H1 (cell line): Measurements from ENCODE around the gene C1orf174. TPM values are rescaled to one million over a fixed set of nuclear protein-coding genes. Genes with fewer than 3 reads are reported as not detected.

Experiments
- CTCF ChIA-PET: fragments of 300-600 bp; sonication (Branson Sonifier 250); formaldehyde crosslinking; loops from one replicate; lab custom pipeline; 2021; ENCODE audit not compliant: partially characterized antibody; lab: Charles Lee
- POLR2A ChIA-PET: fragments of 300-600 bp; sonication (Branson Sonifier 250); formaldehyde crosslinking; loops from one replicate; lab custom pipeline; 2021; ENCODE audit warnings: inconsistent platforms; ENCODE audit not compliant: partially characterized antibody; lab: Charles Lee
- DNase-seq, 2 experiments: peaks; one replicate each; pipeline versions ENCODE4 v3.0.0 to v3.0.0-alpha.2; 2010 to 2022; ENCODE audit warnings: low spot score in 2 of 2, low read depth in 1 of 2, mixed read lengths in 1 of 2
- FAIRE-seq: peaks from 2 replicates; lab custom pipeline; 2011; peaks lifted over from hg19 to GRCh38; lab: Jason Lieb, UNC
- H2AFZ ChIP-seq: 2 replicates; pipeline ENCODE4 v1.8.1; 2012; ENCODE audit warnings: low read length, inconsistent platforms
- H2AK5ac ChIP-seq: 2 replicates; pipeline ENCODE4 v1.6.1; 2013; ENCODE audit warnings: low read depth, low read length
- H2BK120ac ChIP-seq: replicated peaks from 2 replicates; pipeline ENCODE3; 2013; ENCODE audit warnings: low read depth, low read length, inconsistent platforms
- H2BK12ac ChIP-seq: 2 replicates; pipeline ENCODE4 v1.6.1; 2013; ENCODE audit warnings: low read depth, low read length
- H2BK15ac ChIP-seq: 2 replicates; pipeline ENCODE4 v1.6.1; 2013; ENCODE audit warnings: low read length
- H2BK20ac ChIP-seq: 2 replicates; pipeline ENCODE4 v1.6.1; 2013; ENCODE audit warnings: low read length
- H2BK5ac ChIP-seq: 2 replicates; pipeline ENCODE4 v1.6.1; 2013; ENCODE audit warnings: low read depth, low read length
- H3K14ac ChIP-seq: 2 replicates; pipeline ENCODE4 v1.6.1; 2013; ENCODE audit warnings: inconsistent platforms; ENCODE audit not compliant: insufficient read length
- H3K18ac ChIP-seq: 2 replicates; pipeline ENCODE4 v1.6.1; 2013; ENCODE audit warnings: low read length; ENCODE audit errors: extremely low read depth
- H3K23ac ChIP-seq: 2 replicates; pipeline ENCODE4 v1.6.1; 2013; ENCODE audit warnings: inconsistent platforms; ENCODE audit not compliant: insufficient read length
- H3K23me2 ChIP-seq: 2 replicates; pipeline ENCODE4 v1.6.1; 2013; ENCODE audit warnings: low read depth, low read length
- H3K27ac ChIP-seq: 2 replicates; pipeline ENCODE4 v1.6.1; 2011; ENCODE audit warnings: low read depth, low read length, inconsistent platforms
- H3K27me3 ChIP-seq, 4 experiments: replicated peaks in 1 of 4; 1 replicate in 1 of 4; 2 replicates in 3 of 4; pipeline versions ENCODE4 v1.6.1 to v1.8.1; 2011 to 2013; ENCODE audit warnings: low read length in 3 of 4, mild to moderate bottlenecking in 3 of 4, inconsistent platforms in 2 of 4, mixed read lengths in 2 of 4, moderate library complexity in 1 of 4; ENCODE audit not compliant: control insufficient read depth in 3 of 4, insufficient read depth in 3 of 4; ENCODE audit errors: extremely low read depth in 1 of 4
- H3K36me3 ChIP-seq, 4 experiments: 2 replicates each; pipeline versions ENCODE4 v1.6.1 to v1.8.1; 2011 to 2013; ENCODE audit warnings: mild to moderate bottlenecking in 4 of 4, low read length in 3 of 4, moderate library complexity in 2 of 4, control low read depth in 1 of 4, inconsistent platforms in 1 of 4; ENCODE audit not compliant: insufficient read depth in 4 of 4, control insufficient read depth in 2 of 4
- H3K4ac ChIP-seq: replicated peaks from 2 replicates; pipeline ENCODE3; 2013; ENCODE audit warnings: low read length, low read depth, mixed read lengths, inconsistent platforms; ENCODE audit not compliant: insufficient read length
- H3K4me1 ChIP-seq, 4 experiments: replicated peaks in 1 of 4; 1 replicate in 1 of 4; 2 replicates in 3 of 4; pipeline versions ENCODE4 v1.6.1 to v1.8.1; 2011 to 2013; ENCODE audit warnings: low read length in 3 of 4, inconsistent platforms in 2 of 4, mixed read lengths in 1 of 4; ENCODE audit not compliant: insufficient read depth in 4 of 4, control insufficient read depth in 3 of 4
- H3K4me2 ChIP-seq, 2 experiments: 2 replicates each; pipeline versions ENCODE4 v1.6.1 to v1.8.1; 2011 to 2013; ENCODE audit warnings: low read depth in 2 of 2, low read length in 2 of 2, control low read depth in 1 of 2, inconsistent platforms in 1 of 2, mild to moderate bottlenecking in 1 of 2; ENCODE audit not compliant: insufficient read depth in 1 of 2
- H3K4me3 ChIP-seq, 4 experiments: fragments of 200-600, 300-600 bp in 1 of 4; sonication (generic), shearing (Covaris generic), sonication (Bioruptor Twin) in 1 of 4; 2 replicates each; pipeline versions ENCODE4 v1.5.1 to v1.8.1; 2011 to 2016; ENCODE audit warnings: low read length in 4 of 4, low read depth in 3 of 4, control low read depth in 2 of 4, inconsistent platforms in 2 of 4, mild to moderate bottlenecking in 2 of 4, mixed read lengths in 1 of 4, moderate library complexity in 1 of 4; ENCODE audit not compliant: insufficient read depth in 2 of 4; ENCODE audit errors: extremely low read depth in 1 of 4
- H3K56ac ChIP-seq: replicated peaks from 2 replicates; pipeline ENCODE3; 2013; ENCODE audit warnings: low read depth, mild to moderate bottlenecking, mixed read lengths, low read length, inconsistent platforms; ENCODE audit not compliant: insufficient read length
- H3K79me1 ChIP-seq: 2 replicates; pipeline ENCODE4 v1.6.1; 2013; ENCODE audit warnings: low read depth, low read length, control low read depth
- H3K79me2 ChIP-seq, 2 experiments: 2 replicates each; pipeline versions ENCODE4 v1.6.1 to v1.8.1; 2012 to 2013; ENCODE audit warnings: low read length in 2 of 2, mild to moderate bottlenecking in 2 of 2, inconsistent platforms in 1 of 2; ENCODE audit not compliant: insufficient read depth in 2 of 2, control insufficient read depth in 1 of 2
- H3K9ac ChIP-seq, 4 experiments: replicated peaks in 1 of 4; 1 replicate in 1 of 4; 2 replicates in 3 of 4; pipeline versions ENCODE4 v1.6.1 to v1.8.1; 2011 to 2013; ENCODE audit warnings: low read depth in 3 of 4, low read length in 3 of 4, control low read depth in 2 of 4, mild to moderate bottlenecking in 2 of 4, moderate library complexity in 2 of 4, inconsistent platforms in 1 of 4; ENCODE audit errors: extremely low read depth in 1 of 4
- H3K9me3 ChIP-seq, 2 experiments: 2 replicates each; pipeline versions ENCODE4 v1.6.1 to v1.8.1; 2012 to 2013; ENCODE audit warnings: mild to moderate bottlenecking in 2 of 2, moderate library complexity in 2 of 2, control low read depth in 1 of 2, inconsistent platforms in 1 of 2, low read depth in 1 of 2, low read length in 1 of 2, mixed read lengths in 1 of 2; ENCODE audit not compliant: insufficient read depth in 2 of 2
- H4K20me1 ChIP-seq, 2 experiments: replicated peaks in 1 of 2; 2 replicates each; pipeline versions ENCODE3 to v1.8.1; 2011 to 2013; ENCODE audit warnings: inconsistent platforms in 2 of 2, low read length in 2 of 2, mild to moderate bottlenecking in 1 of 2; ENCODE audit not compliant: insufficient read depth in 2 of 2, control insufficient read depth in 1 of 2
- H4K5ac ChIP-seq: 2 replicates; pipeline ENCODE4 v1.6.1; 2013; ENCODE audit warnings: low read length, low read depth, mixed read lengths, inconsistent platforms; ENCODE audit not compliant: insufficient read length
- H4K8ac ChIP-seq: 2 replicates; pipeline ENCODE4 v1.8.0; 2013; ENCODE audit warnings: mild to moderate bottlenecking, moderate library complexity, low read length, inconsistent platforms; ENCODE audit not compliant: insufficient read depth; ENCODE audit errors: extremely low read depth
- H4K91ac ChIP-seq: replicated peaks from 2 replicates; pipeline ENCODE3; 2013; ENCODE audit warnings: low read length, mixed read lengths, inconsistent platforms; ENCODE audit not compliant: insufficient read length
- ASH2L ChIP-seq: fragments of 200-600, 300-600 bp; sonication (generic); IDR thresholded peaks from one replicate; pipeline ENCODE4 v1.7.1; 2017; ENCODE audit warnings: low read length
- CREB1 ChIP-seq: IDR thresholded peaks from 2 replicates; pipeline ENCODE4 v1.6.1; 2012; ENCODE audit warnings: inconsistent platforms
- EGR1 ChIP-seq: IDR thresholded peaks from 2 replicates; pipeline ENCODE4 v1.6.1; 2011; ENCODE audit warnings: low read depth, low read length, borderline replicate concordance
- EZH2 ChIP-seq: fragments of 200-600 bp; sonication (generic); IDR thresholded peaks from 2 replicates; pipeline ENCODE4 v1.7.1; 2012; ENCODE audit warnings: low read depth, mild to moderate bottlenecking, moderate library complexity, low read length, inconsistent platforms; ENCODE audit not compliant: severe bottlenecking
- HDAC6 ChIP-seq: IDR thresholded peaks from one replicate; pipeline ENCODE4 v1.7.1; 2012; ENCODE audit warnings: low read depth, mild to moderate bottlenecking, inconsistent platforms, low read length, moderate library complexity
- WGBS, 2 experiments: shearing (Covaris generic) in 1 of 2; methylation state at CpG; one replicate each; pipeline versions ENCODE4 v1.1.6 to v1.1.7; 2013 to 2015; ENCODE audit warnings: low lambda C conversion rate in 2 of 2, mixed read lengths in 2 of 2, inconsistent platforms in 1 of 2, low coverage in 1 of 2, missing lambda C conversion rate in 1 of 2; ENCODE audit not compliant: insufficient replicate concordance in 2 of 2, insufficient coverage in 1 of 2, insufficient read length in 1 of 2; ENCODE audit errors: extremely low coverage in 1 of 2, missing lambda C conversion rate in 1 of 2; 5-methylcytosine and 5-hydroxymethylcytosine counted together
- polyA plus RNA-seq, 7 experiments: library from polyadenylated mRNA; depleted of rRNA in 3 of 7; stranded (reverse) in 5 of 7; unstranded in 2 of 7; fragments of >200 nt in 5 of 7; fragments of 200-250 nt in 2 of 7; gene quantifications; 1 replicate in 5 of 7; 2 replicates in 1 of 7; 4 replicates in 1 of 7; pipeline versions ENCODE4 v1.2.1 to v1.2.3, GENCODE V29; 2011 to 2013; ENCODE audit warnings: missing spikeins in 2 of 7, mixed read lengths in 2 of 7
- total RNA-seq: library from RNA; stranded (reverse); fragmentation: NEBNext Ultra II Directional; extraction: Animal tissue kit (Norgen Biotek cat#: 25700); gene quantifications from 2 replicates; pipeline ENCODE4 v1.2.1, GENCODE V29; 2021
- TF ChIP-seq, protein P1 (sequence below): IDR thresholded peaks from 2 replicates; pipeline ENCODE4 v1.6.1; 2011; ENCODE audit warnings: low read length, improper control_type of control experiment

Gene C1orf174
- total and polyA plus RNA-seq, 2 of the 8 experiments (the other 6 are each of a cell fraction or from before 2014, with no cell fraction given): 28.4 to 32.4 TPM

GRCh38 chr1:3943123-3943431, 43.0 kb upstream of the C1orf174 start:
- Histone ChIP-seq H3K9ac (no peak overlapping the region), H4K5ac (no peak overlapping the region), H2BK20ac (no peak overlapping the region), H4K8ac (no peak overlapping the region; the same call in 1 of the 2 replicates), H4K91ac (no peak overlapping the region), H3K27me3 (no peaks in the 10 kb centered on the region; a peak in 1 of 7 replicates), H3K27ac (no peak overlapping the region), H3K79me2 (no peaks in the 10 kb centered on the region), H3K18ac (no peak overlapping the region), H2BK15ac (peak overlapping the region; percentile 46; the same call in 1 of the 2 replicates)
- FAIRE-seq: no peak
- WGBS, 2 experiments: 95% methylated on average over 11 of the region's 11 CpGs; no CpG with 5 or more reads in 1 of the 2 experiments
- POLR2A ChIA-PET: no interaction called here
- TF ChIP-seq EGR1: no peak
- no peak for TF ChIP-seq CREB1
- TF ChIP-seq HDAC6: no peak
- TF ChIP-seq, protein P1, sequence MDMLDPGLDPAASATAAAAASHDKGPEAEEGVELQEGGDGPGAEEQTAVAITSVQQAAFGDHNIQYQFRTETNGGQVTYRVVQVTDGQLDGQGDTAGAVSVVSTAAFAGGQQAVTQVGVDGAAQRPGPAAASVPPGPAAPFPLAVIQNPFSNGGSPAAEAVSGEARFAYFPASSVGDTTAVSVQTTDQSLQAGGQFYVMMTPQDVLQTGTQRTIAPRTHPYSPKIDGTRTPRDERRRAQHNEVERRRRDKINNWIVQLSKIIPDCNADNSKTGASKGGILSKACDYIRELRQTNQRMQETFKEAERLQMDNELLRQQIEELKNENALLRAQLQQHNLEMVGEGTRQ: no peak
- TF ChIP-seq ASH2L: no peak
- no peak for TF ChIP-seq EZH2
- TF ChIP-seq, all 59 proteins: peak for 0
- no peak overlapping the region for H3K56ac ChIP-seq
- H3K14ac ChIP-seq: no peak overlapping the region
- H3K4me2 ChIP-seq: no peak overlapping the region
- H2BK120ac ChIP-seq: no peak overlapping the region
- DNase-seq: no peak
- H3K79me1 ChIP-seq: no peaks in the 10 kb centered on the region
- no peak overlapping the region for H2AK5ac ChIP-seq
- H2BK5ac ChIP-seq: no peak overlapping the region
- no peak overlapping the region for H3K4me3 ChIP-seq
- peaks cover 0 to 2% of the 10 kb centered on the region in 2 experiments for H4K20me1 ChIP-seq
- H3K9me3 ChIP-seq: 0 out of 4 replicates have a peak, but pooled peaks cover 0 to 2% of the 10 kb centered on the region in 2 experiments
- no peak overlapping the region for H3K4ac ChIP-seq
- no peak overlapping the region for H2AFZ ChIP-seq
- CTCF ChIA-PET: no interaction called here
- H3K23me2 ChIP-seq: no peaks in the 10 kb centered on the region
- peaks cover 0 to 2% (median 0%) of the 10 kb centered on the region in 4 experiments; a peak in 2 of 7 replicates for H3K4me1 ChIP-seq
- H3K23ac ChIP-seq: no peak overlapping the region
- H3K36me3 ChIP-seq: no peaks in the 10 kb centered on the region
- peak overlapping the region; percentile 17; the same call in 1 of the 2 replicates for H2BK12ac ChIP-seq
